Tibial nerve (tissue), 4 donors: ENCODE measurements around the gene SLC4A9. TPM values are rescaled to one million over a fixed set of nuclear protein-coding genes. Genes with fewer than 3 reads are reported as not detected.

ENCODE experiments used
- DNase-seq, 2 donors: peaks; one replicate each; pipeline ENCODE4 v3.0.0-alpha.2; 2019; ENCODE audit warnings: low spot score in 2 of 2
- H3K27ac ChIP-seq, 4 donors: fragments of 200-600 bp; sonication (generic) in 3 of 4; one replicate each; pipeline ENCODE4 v1.5.1; 2017 to 2019; ENCODE audit warnings: mild to moderate bottlenecking in 1 of 4
- H3K27me3 ChIP-seq, 2 donors: fragments of 200-600 bp; sonication (generic) in 1 of 2; one replicate each; pipeline versions ENCODE4 v1.5.1 to v1.6.0; 2017 to 2019
- H3K36me3 ChIP-seq, 3 donors: fragments of 200-600 bp; sonication (generic); one replicate each; pipeline ENCODE4 v1.5.1; 2018 to 2019
- H3K4me1 ChIP-seq, 4 donors: fragments of 200-600 bp; sonication (generic) in 3 of 4; one replicate each; pipeline ENCODE4 v1.5.1; 2017 to 2019
- H3K4me3 ChIP-seq, 4 donors: fragments of 200-600 bp; sonication (generic) in 3 of 4; one replicate each; pipeline ENCODE4 v1.5.1; 2017 to 2019; ENCODE audit warnings: mild to moderate bottlenecking in 1 of 4, moderate library complexity in 1 of 4
- H3K9me3 ChIP-seq, 4 donors: fragments of 200-600 bp; sonication (generic) in 3 of 4; one replicate each; pipeline ENCODE4 v1.5.1; 2017 to 2019
- EP300 ChIP-seq, 2 donors: sonication (generic); formaldehyde crosslinking; IDR thresholded peaks; one replicate each; pipeline ENCODE4 v1.6.1; 2017; ENCODE audit warnings: antibody characterized with exemption in 2 of 2, mild to moderate bottlenecking in 1 of 2
- POLR2A ChIP-seq, 2 donors: fragments of 450-650 bp; IDR thresholded peaks; one replicate each; pipeline ENCODE4 v1.6.1; 2017; ENCODE audit warnings: antibody characterized with exemption in 2 of 2, mild to moderate bottlenecking in 2 of 2, moderate library complexity in 2 of 2
- WGBS, 2 donors: methylation state at CpG; one replicate each; pipeline ENCODE4 v1.1.5; 2018; 5-methylcytosine and 5-hydroxymethylcytosine counted together
- total RNA-seq, 4 donors: library from RNA; depleted of rRNA; stranded (reverse); fragments of >200 nt; gene quantifications; one replicate each; pipeline ENCODE4 v1.1.0, GENCODE V29; 2016
- TF ChIP-seq, protein P1 (sequence below), 5 experiments: fragments of 200-600 bp in 3 of 5; fragments of 450-650 bp in 2 of 5; sonication (generic) in 3 of 5; IDR thresholded peaks; one replicate each; pipeline ENCODE4 v1.5.1; 2016 to 2019; ENCODE audit warnings: antibody characterized with exemption in 5 of 5, mild to moderate bottlenecking in 3 of 5, moderate library complexity in 2 of 5

The SLC4A9 gene
- total RNA-seq, 4 donors from 2014 or later = not detected

DNA sequence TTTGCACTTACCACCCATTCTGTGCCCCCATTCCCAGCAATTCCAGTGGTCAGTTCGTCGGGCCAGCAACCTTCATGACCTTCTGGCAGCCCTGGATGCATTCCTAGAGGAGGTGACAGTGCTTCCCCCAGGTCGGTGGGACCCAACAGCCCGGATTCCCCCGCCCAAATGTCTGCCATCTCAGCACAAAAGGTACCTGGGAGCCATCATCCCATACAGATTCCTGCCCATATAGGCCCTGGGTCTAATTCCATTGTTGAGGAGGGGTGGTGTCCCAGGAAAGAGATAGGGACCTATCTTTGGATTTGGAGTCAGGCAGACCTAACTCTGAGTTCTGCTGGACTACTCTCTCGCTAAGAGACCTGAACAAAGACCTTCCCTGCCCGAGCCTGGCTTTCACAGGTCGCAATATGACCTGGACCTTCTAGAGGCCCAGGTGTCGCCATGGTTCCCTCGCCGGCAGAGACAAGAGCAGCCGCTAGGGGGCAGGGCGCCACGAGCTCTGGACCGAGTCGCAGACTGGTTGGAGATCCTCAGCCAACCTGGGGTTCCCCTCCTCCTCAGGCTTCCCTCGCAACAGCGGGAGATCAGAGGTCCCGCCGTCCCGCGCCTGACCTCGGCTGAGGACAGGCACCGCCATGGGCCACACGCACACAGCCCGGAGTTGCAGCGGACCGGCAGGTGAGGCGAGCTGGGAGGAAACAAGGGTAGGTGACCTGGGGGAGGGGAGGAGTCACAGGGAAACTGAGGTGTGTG lies 3.1 kb downstream of the SLC4A9 start:
- no peaks in the 10 kb centered on the region for H3K36me3 ChIP-seq
- 11 to 16% methylated on average over 19 to 29 of the region's 29 CpGs for WGBS, 2 donors
- DNase-seq = peak; percentile 42 to 69
- no peaks in the 10 kb centered on the region for H3K9me3 ChIP-seq
- peaks cover 0 to 10% (median 0%) of the 10 kb centered on the region in 4 donors for H3K4me1 ChIP-seq
- TF ChIP-seq POLR2A (IDR thresholded peaks at IDR 0.05) = no peak
- TF ChIP-seq, protein P1, sequence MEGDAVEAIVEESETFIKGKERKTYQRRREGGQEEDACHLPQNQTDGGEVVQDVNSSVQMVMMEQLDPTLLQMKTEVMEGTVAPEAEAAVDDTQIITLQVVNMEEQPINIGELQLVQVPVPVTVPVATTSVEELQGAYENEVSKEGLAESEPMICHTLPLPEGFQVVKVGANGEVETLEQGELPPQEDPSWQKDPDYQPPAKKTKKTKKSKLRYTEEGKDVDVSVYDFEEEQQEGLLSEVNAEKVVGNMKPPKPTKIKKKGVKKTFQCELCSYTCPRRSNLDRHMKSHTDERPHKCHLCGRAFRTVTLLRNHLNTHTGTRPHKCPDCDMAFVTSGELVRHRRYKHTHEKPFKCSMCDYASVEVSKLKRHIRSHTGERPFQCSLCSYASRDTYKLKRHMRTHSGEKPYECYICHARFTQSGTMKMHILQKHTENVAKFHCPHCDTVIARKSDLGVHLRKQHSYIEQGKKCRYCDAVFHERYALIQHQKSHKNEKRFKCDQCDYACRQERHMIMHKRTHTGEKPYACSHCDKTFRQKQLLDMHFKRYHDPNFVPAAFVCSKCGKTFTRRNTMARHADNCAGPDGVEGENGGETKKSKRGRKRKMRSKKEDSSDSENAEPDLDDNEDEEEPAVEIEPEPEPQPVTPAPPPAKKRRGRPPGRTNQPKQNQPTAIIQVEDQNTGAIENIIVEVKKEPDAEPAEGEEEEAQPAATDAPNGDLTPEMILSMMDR (IDR thresholded peaks at IDR 0.05) = peak; percentile 86 to 91 (median 89)
- TF ChIP-seq EP300 (IDR thresholded peaks at IDR 0.05) = no peak
- no peak overlapping the region for H3K27ac ChIP-seq
- no peaks in the 10 kb centered on the region for H3K27me3 ChIP-seq
- peak overlapping the region in 1 of 4 donors; percentile 16 for H3K4me3 ChIP-seq

GRCh38 chr5:140363631-140364471 lies 3.9 kb downstream of the SLC4A9 start:
- Histone ChIP-seq H3K4me1 (peaks cover 0 to 7% (median 0%) of the 10 kb centered on the region in 4 donors), H3K9me3 (no peaks in the 10 kb centered on the region), H3K27ac (no peak overlapping the region), H3K36me3 (no peaks in the 10 kb centered on the region), H3K4me3 (peak overlapping the region in 1 of 4 donors; percentile 16), H3K27me3 (no peaks in the 10 kb centered on the region)
- 51 to 66% methylated on average over 17 to 18 of the region's 20 CpGs for WGBS, 2 donors
- TF ChIP-seq, protein P1 (IDR thresholded peaks at IDR 0.05) = no peak
- TF ChIP-seq EP300 (IDR thresholded peaks at IDR 0.05) = no peak
- no peak for TF ChIP-seq POLR2A (IDR thresholded peaks at IDR 0.05)
- DNase-seq = no peak

DNA sequence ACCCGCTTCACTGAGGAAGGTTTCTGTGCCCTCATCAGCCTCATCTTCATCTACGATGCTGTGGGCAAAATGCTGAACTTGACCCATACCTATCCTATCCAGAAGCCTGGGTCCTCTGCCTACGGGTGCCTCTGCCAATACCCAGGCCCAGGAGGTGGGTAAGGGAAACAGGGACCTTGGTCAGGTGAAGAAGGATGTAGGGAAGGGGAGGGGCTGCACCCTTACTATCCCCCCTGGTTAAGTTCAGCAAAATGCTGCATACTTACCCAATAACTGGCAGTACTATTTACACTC lies 4.4 kb downstream of the SLC4A9 start:
- H3K9me3 ChIP-seq = no peaks in the 10 kb centered on the region
- H3K4me1 ChIP-seq = peaks cover 0 to 6% (median 0%) of the 10 kb centered on the region in 4 donors
- no peak overlapping the region for H3K4me3 ChIP-seq
- 87 to 100% methylated on average over 2 to 3 of the region's 3 CpGs for WGBS, 2 donors
- TF ChIP-seq EP300 (IDR thresholded peaks at IDR 0.05) = no peak
- no peak for TF ChIP-seq POLR2A (IDR thresholded peaks at IDR 0.05)
- TF ChIP-seq, protein P1 (IDR thresholded peaks at IDR 0.05) = no peak
- H3K27me3 ChIP-seq = no peaks in the 10 kb centered on the region
- H3K36me3 ChIP-seq = no peaks in the 10 kb centered on the region
- no peak overlapping the region for H3K27ac ChIP-seq
- no peak for DNase-seq

DNA sequence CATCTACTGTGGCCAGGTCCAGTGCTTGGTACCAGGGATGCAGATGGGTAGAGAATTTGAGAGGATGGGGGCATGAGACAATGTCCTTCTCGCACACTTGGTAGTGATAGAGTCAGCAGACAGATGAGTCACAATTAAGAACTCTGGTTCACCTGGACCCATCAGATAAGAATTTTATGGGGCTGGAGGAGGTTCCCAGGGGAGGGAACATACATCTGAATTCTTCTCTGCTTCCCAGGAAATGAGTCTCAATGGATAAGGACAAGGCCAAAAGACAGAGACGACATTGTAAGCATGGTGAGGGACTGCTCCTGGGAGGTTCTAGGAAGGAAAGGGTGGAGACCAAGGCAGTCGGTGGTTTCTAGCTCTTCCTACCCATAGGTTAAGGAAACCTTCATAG lies 5.3 kb downstream of the SLC4A9 start:
- Histone ChIP-seq H3K4me3 (no peak overlapping the region), H3K9me3 (no peaks in the 10 kb centered on the region), H3K27ac (no peak overlapping the region), H3K4me1 (peaks cover 0 to 6% (median 0%) of the 10 kb centered on the region in 4 donors), H3K36me3 (no peaks in the 10 kb centered on the region), H3K27me3 (no peaks in the 10 kb centered on the region)
- 68 to 71% methylated on average over 3 of the region's 3 CpGs for WGBS, 2 donors
- no peak for TF ChIP-seq EP300 (IDR thresholded peaks at IDR 0.05)
- TF ChIP-seq POLR2A (IDR thresholded peaks at IDR 0.05) = no peak
- no peak for DNase-seq

DNA sequence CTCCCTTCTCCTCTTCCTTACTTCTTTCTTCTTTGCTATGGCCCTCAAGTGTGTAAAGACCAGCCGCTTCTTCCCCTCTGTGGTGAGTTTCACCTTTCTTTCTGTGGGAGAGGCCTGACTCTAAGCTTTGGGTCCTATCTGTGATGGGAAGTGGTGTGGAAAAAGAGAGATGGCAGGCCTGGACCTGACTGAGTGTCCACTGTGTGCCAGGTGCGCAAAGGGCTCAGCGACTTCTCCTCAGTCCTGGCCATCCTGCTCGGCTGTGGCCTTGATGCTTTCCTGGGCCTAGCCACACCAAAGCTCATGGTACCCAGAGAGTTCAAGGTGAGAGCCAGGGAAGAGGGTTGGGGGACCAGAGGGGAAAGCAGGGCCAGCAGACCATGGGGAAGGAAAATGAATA lies 5.9 kb downstream of the SLC4A9 start:
- WGBS, 2 donors = 95 to 96% methylated on average over 4 of the region's 4 CpGs
- Histone ChIP-seq H3K27me3 (no peaks in the 10 kb centered on the region), H3K36me3 (no peaks in the 10 kb centered on the region), H3K9me3 (no peaks in the 10 kb centered on the region), H3K4me1 (peaks cover 0 to 6% (median 0%) of the 10 kb centered on the region in 4 donors), H3K4me3 (no peak overlapping the region), H3K27ac (no peak overlapping the region)
- TF ChIP-seq POLR2A (IDR thresholded peaks at IDR 0.05) (no peak), EP300 (IDR thresholded peaks at IDR 0.05) (no peak)
- TF ChIP-seq, protein P1 (IDR thresholded peaks at IDR 0.05) = no peak
- no peak for DNase-seq
